ENCODE results near the gene SECISBP2L.

DNA sequence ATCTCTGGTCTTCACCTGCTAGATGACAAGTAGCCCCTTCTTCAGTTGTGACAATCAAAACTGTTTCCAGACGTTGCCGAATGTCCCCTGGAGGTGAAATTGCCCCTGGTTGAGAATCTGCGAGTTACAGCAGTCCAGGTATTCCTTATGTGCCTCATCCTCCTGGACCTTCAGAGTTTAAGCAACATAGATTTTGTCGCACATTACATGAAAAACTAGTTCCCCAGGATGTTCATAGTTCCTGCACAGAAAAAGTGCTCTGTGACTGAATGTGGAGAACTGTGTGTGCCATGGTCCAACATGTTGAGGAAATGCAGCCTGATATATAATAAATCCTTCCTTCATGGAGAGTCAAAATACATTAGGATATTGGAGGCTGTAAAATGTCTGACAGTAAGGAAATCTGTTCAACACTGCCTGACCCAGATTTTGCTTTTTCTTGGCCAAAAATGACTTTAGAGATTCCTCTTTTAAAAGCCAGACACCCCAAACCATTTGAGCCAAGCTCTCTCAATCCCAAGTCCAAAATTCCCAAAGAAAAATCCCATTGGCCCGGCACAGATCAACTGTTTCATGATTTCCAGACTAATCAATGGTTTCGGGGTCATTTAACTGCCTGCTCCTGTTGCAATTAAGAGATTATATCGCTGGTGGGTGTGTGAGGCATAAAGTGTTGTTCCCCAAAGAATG is 62.1 kb downstream of the SECISBP2L start:
- TF ChIP-seq, protein P1, sequence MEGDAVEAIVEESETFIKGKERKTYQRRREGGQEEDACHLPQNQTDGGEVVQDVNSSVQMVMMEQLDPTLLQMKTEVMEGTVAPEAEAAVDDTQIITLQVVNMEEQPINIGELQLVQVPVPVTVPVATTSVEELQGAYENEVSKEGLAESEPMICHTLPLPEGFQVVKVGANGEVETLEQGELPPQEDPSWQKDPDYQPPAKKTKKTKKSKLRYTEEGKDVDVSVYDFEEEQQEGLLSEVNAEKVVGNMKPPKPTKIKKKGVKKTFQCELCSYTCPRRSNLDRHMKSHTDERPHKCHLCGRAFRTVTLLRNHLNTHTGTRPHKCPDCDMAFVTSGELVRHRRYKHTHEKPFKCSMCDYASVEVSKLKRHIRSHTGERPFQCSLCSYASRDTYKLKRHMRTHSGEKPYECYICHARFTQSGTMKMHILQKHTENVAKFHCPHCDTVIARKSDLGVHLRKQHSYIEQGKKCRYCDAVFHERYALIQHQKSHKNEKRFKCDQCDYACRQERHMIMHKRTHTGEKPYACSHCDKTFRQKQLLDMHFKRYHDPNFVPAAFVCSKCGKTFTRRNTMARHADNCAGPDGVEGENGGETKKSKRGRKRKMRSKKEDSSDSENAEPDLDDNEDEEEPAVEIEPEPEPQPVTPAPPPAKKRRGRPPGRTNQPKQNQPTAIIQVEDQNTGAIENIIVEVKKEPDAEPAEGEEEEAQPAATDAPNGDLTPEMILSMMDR (IDR thresholded peaks at IDR 0.05): no peak
- TF ChIP-seq EZH2 (IDR thresholded peaks at IDR 0.05; ENCODE audit: borderline replicate concordance, insufficient read depth, low read depth, low read length, poor library complexity, severe bottlenecking): no peak
